Hepatocyte (in vitro differentiated cells): Measurements from ENCODE around the gene EHD1.

Experiments used
- EZH2phosphoT487 ChIP-seq: fragments of 200-600 bp; sonication (generic); IDR thresholded peaks from one replicate; pipeline ENCODE4 v1.6.1; 2018; ENCODE audit warnings: antibody characterized with exemption, mild to moderate bottlenecking, low read depth, moderate library complexity; ENCODE audit not compliant: unreplicated experiment, severe bottlenecking
- TF ChIP-seq, protein P1 (sequence below): fragments of 200-600 bp; sonication (generic); IDR thresholded peaks from 2 replicates; pipeline ENCODE4 v1.5.1; 2016; ENCODE audit warnings: antibody characterized with exemption, mild to moderate bottlenecking; ENCODE audit not compliant: poor library complexity

DNA sequence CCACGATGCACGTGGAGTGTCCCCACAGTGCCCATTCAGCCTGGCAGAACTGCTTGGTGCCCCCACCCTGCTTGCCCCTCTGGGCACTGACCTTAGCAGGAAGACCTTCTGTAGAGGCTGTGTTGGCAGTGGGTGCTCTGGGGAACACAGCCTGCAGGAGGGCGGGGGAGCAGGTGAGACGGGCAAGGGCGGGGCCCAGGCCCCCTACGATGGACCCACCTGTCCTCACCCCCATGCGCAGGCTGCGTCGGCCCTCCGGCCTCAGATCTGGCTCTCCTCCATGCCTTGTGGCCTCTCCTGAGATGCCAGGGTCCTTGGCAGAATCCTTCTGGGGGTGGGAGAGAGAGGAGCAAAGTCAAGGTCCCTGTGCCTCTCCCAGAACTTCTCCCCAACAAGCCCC, 44.9 kb downstream of the EHD1 start:
- TF ChIP-seq, protein P1, sequence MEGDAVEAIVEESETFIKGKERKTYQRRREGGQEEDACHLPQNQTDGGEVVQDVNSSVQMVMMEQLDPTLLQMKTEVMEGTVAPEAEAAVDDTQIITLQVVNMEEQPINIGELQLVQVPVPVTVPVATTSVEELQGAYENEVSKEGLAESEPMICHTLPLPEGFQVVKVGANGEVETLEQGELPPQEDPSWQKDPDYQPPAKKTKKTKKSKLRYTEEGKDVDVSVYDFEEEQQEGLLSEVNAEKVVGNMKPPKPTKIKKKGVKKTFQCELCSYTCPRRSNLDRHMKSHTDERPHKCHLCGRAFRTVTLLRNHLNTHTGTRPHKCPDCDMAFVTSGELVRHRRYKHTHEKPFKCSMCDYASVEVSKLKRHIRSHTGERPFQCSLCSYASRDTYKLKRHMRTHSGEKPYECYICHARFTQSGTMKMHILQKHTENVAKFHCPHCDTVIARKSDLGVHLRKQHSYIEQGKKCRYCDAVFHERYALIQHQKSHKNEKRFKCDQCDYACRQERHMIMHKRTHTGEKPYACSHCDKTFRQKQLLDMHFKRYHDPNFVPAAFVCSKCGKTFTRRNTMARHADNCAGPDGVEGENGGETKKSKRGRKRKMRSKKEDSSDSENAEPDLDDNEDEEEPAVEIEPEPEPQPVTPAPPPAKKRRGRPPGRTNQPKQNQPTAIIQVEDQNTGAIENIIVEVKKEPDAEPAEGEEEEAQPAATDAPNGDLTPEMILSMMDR: no peak
- TF ChIP-seq EZH2phosphoT487: no peak
